Keratinocyte (primary cell): Measurements from ENCODE around the gene C2CD3. TPM values are rescaled to one million over a fixed set of nuclear protein-coding genes. Genes with fewer than 3 reads are reported as not detected.
A peak's percentile ranks its signal among the peaks of the same experiment; 100 is the strongest.

Experiments
- DNase-seq: peaks from one replicate; pipeline ENCODE4 v3.0.0-alpha.2; 2011; ENCODE audit warnings: low read depth, missing footprints, low spot score
- FAIRE-seq: peaks from 2 replicates; lab custom pipeline; 2011; peaks lifted over from hg19 to GRCh38; lab: Jason Lieb, UNC
- H2AFZ ChIP-seq: 2 replicates; pipeline ENCODE4 v1.6.0; 2012; ENCODE audit warnings: low read length, control low read depth, inconsistent platforms; ENCODE audit not compliant: control insufficient read depth
- H3K27ac ChIP-seq: 2 replicates; pipeline ENCODE4 v1.5.1; 2011; ENCODE audit warnings: low read length; ENCODE audit not compliant: control insufficient read depth, insufficient read depth
- H3K27me3 ChIP-seq: 3 replicates; pipeline ENCODE4 v1.6.0; 2011; ENCODE audit warnings: low read length; ENCODE audit not compliant: control insufficient read depth, insufficient read depth; ENCODE audit errors: extremely low read depth
- H3K36me3 ChIP-seq, 2 experiments: 2 replicates in 1 of 2; 3 replicates in 1 of 2; pipeline ENCODE4 v1.5.1; 2011; ENCODE audit warnings: low read length in 2 of 2, mild to moderate bottlenecking in 1 of 2; ENCODE audit not compliant: control insufficient read depth in 2 of 2, insufficient read depth in 2 of 2; ENCODE audit errors: extremely low read depth in 1 of 2
- H3K4me1 ChIP-seq: 3 replicates; pipeline ENCODE4 v1.5.1; 2011; ENCODE audit warnings: low read length; ENCODE audit not compliant: control insufficient read depth, insufficient read depth; ENCODE audit errors: extremely low read depth
- H3K4me2 ChIP-seq: 3 replicates; pipeline ENCODE4 v1.6.0; 2011; ENCODE audit warnings: low read depth, low read length; ENCODE audit not compliant: control insufficient read depth, insufficient read depth; ENCODE audit errors: extremely low read depth
- H3K4me3 ChIP-seq, 3 experiments: fragments of 200-600 bp in 1 of 3; sonication (generic) in 1 of 3; 2 replicates in 2 of 3; 3 replicates in 1 of 3; pipeline ENCODE4 v1.5.1; 2011 to 2016; ENCODE audit warnings: low read length in 3 of 3, mild to moderate bottlenecking in 3 of 3, control low read depth in 2 of 3, inconsistent platforms in 1 of 3, low read depth in 1 of 3, mixed read lengths in 1 of 3, mixed run types in 1 of 3, moderate library complexity in 1 of 3; ENCODE audit not compliant: control insufficient read depth in 2 of 3, insufficient read depth in 2 of 3; ENCODE audit errors: extremely low read depth in 1 of 3
- H3K79me2 ChIP-seq: 2 replicates; pipeline ENCODE4 v1.6.0; 2012; ENCODE audit warnings: low read length; ENCODE audit not compliant: control insufficient read depth, insufficient read depth
- H3K9ac ChIP-seq: 3 replicates; pipeline ENCODE4 v1.6.0; 2011; ENCODE audit warnings: low read length; ENCODE audit not compliant: control insufficient read depth, insufficient read depth; ENCODE audit errors: extremely low read depth
- H3K9me1 ChIP-seq: 3 replicates; pipeline ENCODE4 v1.6.0; 2011; ENCODE audit warnings: low read length; ENCODE audit not compliant: control insufficient read depth, insufficient read depth; ENCODE audit errors: extremely low read depth
- H3K9me3 ChIP-seq: 2 replicates; pipeline ENCODE4 v1.5.1; 2012; ENCODE audit warnings: low read depth, low read length; ENCODE audit not compliant: control insufficient read depth
- H4K20me1 ChIP-seq: 3 replicates; pipeline ENCODE4 v1.6.0; 2011; ENCODE audit warnings: low read length; ENCODE audit not compliant: control insufficient read depth, insufficient read depth; ENCODE audit errors: extremely low read depth
- EZH2 ChIP-seq: IDR thresholded peaks from one replicate; pipeline ENCODE4 v1.6.1; 2012; ENCODE audit warnings: inconsistent platforms, mild to moderate bottlenecking, low read length, moderate library complexity
- dilution Hi-C: fragments of 300-500 bp; cut with MboI; formaldehyde crosslinking; loops from one replicate; pipeline ENCODE4 v1.7.0; 2020; ENCODE audit warnings: low sequenced_read_pairs; ENCODE audit not compliant: extremely low pct_ligation_motif_present
- polyA plus RNA-seq, 5 experiments: library from polyadenylated mRNA; depleted of rRNA in 3 of 5; stranded (reverse) in 3 of 5; stranded (forward) in 1 of 5; unstranded in 1 of 5; fragments of >200 nt; gene quantifications; 1 replicate in 1 of 5; 2 replicates in 3 of 5; 3 replicates in 1 of 5; pipeline versions ENCODE4 v1.2.1 to v1.2.3, GENCODE V29; 2011 to 2012; ENCODE audit warnings: missing spikeins in 2 of 5, low read depth in 1 of 5, low replicate concordance in 1 of 5
- TF ChIP-seq, protein P1 (sequence below), 3 experiments: IDR thresholded peaks in 1 of 3; conservative IDR thresholded peaks in 1 of 3; optimal IDR thresholded peaks in 1 of 3; 2 replicates in 2 of 3; 3 replicates in 1 of 3; pipeline versions ENCODE3 to v1.5.1; 2011; ENCODE audit warnings: low read length in 3 of 3, mild to moderate bottlenecking in 3 of 3, moderate library complexity in 2 of 3, control low read depth in 1 of 3, inconsistent platforms in 1 of 3; ENCODE audit not compliant: insufficient read depth in 2 of 3; ENCODE audit errors: extremely low read depth in 1 of 3

C2CD3 gene
- polyA plus RNA-seq, 1 donor (not counting 4 experiments of a cell fraction or from before 2014, with no cell fraction given), result 9.8 TPM

DNA sequence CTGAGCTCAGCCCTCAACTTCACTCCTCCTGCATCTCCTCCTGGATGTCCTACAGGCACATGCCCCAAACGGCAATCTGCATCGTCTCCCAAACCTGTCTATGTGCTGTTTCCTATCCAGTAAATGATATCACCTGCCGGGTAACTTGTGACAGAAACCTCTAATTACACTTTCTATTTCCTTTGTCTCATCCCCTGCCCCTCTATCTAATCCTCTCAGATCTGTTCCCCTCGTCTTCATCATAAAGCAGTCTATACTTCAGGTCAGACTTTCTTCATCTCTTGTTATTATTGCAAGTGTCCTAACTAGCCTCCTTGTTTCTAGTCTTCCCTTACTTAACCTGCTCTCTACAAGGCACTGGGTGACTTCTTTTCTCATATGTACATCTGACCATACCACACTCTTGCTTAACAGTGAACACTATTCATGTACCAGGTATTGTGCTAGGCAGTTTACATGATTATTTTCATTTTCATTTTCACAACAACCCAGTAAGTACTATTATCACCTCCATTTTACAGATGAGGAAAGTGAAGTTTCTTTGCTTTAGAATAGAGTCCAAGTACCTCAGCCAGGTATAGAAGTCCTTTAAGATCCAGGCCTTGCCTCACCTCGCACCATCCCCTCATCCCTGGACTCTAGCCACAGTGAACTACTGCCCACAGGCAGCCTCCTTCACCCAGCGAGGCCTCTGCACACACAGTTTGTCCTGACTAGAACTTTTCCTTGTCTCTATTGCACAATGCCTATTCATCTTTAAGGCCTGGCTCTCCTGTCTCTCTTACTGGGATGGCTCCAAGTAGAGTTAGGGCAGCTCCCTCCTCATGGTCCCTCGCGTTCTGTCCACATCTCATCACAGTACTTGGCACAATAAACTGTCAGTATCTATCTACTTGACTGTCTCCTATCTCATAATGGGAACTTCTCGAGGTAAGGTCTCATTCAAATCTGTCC lies 139.8 kb downstream of the C2CD3 start:
- TF ChIP-seq, protein P1, sequence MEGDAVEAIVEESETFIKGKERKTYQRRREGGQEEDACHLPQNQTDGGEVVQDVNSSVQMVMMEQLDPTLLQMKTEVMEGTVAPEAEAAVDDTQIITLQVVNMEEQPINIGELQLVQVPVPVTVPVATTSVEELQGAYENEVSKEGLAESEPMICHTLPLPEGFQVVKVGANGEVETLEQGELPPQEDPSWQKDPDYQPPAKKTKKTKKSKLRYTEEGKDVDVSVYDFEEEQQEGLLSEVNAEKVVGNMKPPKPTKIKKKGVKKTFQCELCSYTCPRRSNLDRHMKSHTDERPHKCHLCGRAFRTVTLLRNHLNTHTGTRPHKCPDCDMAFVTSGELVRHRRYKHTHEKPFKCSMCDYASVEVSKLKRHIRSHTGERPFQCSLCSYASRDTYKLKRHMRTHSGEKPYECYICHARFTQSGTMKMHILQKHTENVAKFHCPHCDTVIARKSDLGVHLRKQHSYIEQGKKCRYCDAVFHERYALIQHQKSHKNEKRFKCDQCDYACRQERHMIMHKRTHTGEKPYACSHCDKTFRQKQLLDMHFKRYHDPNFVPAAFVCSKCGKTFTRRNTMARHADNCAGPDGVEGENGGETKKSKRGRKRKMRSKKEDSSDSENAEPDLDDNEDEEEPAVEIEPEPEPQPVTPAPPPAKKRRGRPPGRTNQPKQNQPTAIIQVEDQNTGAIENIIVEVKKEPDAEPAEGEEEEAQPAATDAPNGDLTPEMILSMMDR (optimal IDR thresholded peaks at IDR 0.05 in 1 of 3, IDR thresholded peaks at IDR 0.05 in 1 of 3, conservative IDR thresholded peaks at IDR 0.05 in 1 of 3; ENCODE audit: extremely low read depth in 1 of 3, insufficient read depth in 2 of 3, low read length in 3 of 3), result no peak
- TF ChIP-seq EZH2, result no peak
- dilution Hi-C loops, result no loop called here
- H3K9me1 ChIP-seq, result no peaks in the 10 kb centered on the region

DNA sequence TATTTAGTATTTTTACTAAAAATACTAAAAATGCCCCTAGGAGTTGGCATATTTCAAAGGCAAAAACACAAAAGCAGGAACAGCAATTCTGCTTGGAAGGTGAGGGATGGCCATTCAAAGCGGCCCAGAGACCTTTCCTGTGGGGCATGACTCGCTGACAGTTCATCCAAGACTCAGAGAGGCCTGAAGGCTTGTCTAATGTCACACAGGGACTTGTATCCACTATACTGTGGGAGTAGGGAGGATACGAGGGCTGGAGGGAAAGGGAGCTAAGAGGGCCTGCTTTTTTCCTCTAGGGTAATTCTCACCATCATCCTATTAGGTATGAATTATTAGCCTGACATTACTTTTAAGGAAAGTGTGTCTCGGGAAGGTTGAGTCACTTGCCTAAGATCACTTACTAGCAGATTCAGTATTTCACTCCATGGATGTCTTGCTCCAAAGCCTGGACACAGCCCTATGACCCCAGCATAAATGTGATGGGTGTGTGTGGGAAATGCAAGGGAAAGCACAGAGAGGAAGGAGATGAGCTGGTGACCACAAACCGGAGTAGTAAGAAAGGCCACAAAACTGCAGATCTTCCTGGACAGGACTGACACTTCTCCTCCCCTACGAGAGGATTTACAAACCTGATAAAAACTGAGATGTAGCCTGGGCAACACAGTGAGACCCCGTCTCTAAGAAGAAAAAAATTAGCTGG lies 145.2 kb downstream of the C2CD3 start:
- Histone ChIP-seq H2AFZ (no peak overlapping the region), H3K9me1 (no peaks in the 10 kb centered on the region), H3K27ac (no peak overlapping the region), H3K4me3 (no peak overlapping the region), H3K27me3 (no peaks in the 10 kb centered on the region), H3K79me2 (no peaks in the 10 kb centered on the region), H3K9ac (no peak overlapping the region), H3K4me1 (peaks cover 17% of the 10 kb centered on the region), H3K9me3 (no peaks in the 10 kb centered on the region), H3K36me3 (peaks cover 3 to 5% of the 10 kb centered on the region in 2 experiments), H3K4me2 (no peak overlapping the region), H4K20me1 (peaks cover 2% of the 10 kb centered on the region)
- dilution Hi-C loops, result no loop called here
- TF ChIP-seq EZH2, result no peak
- TF ChIP-seq, protein P1 (optimal IDR thresholded peaks at IDR 0.05 in 1 of 3, IDR thresholded peaks at IDR 0.05 in 1 of 3, conservative IDR thresholded peaks at IDR 0.05 in 1 of 3; ENCODE audit: extremely low read depth in 1 of 3, insufficient read depth in 2 of 3, low read length in 3 of 3), result no peak
- peak; percentile 17 for DNase-seq
- FAIRE-seq, result no peak

More for the DNA sequence above, 139.8 kb downstream of the C2CD3 start:
- Histone ChIP-seq H3K79me2 (no peaks in the 10 kb centered on the region), H3K27ac (no peak overlapping the region), H3K9me3 (no peaks in the 10 kb centered on the region), H3K36me3 (peaks cover 15 to 17% of the 10 kb centered on the region in 2 experiments), H3K4me3 (no peak overlapping the region), H3K4me2 (no peak overlapping the region), H4K20me1 (no peaks in the 10 kb centered on the region), H3K9ac (no peak overlapping the region), H2AFZ (no peak overlapping the region), H3K4me1 (peaks cover 7% of the 10 kb centered on the region), H3K27me3 (no peaks in the 10 kb centered on the region)
- FAIRE-seq (no peak), DNase-seq (no peak)
